Fibroblast of lung (primary cell): ENCODE data around the gene GMCL1.

Experiments
- EZH2 ChIP-seq: IDR thresholded peaks from 2 replicates; pipeline ENCODE4 v1.5.1; 2012; ENCODE audit warnings: low read length, control low read depth, mild to moderate bottlenecking; ENCODE audit errors: missing control alignments
- TF ChIP-seq, protein P1 (sequence below), 2 donors: IDR thresholded peaks in 1 of 2; conservative IDR thresholded peaks in 1 of 2; 1 replicate in 1 of 2; 2 replicates in 1 of 2; pipeline ENCODE4 v1.5.1; 2011 to 2012; ENCODE audit warnings: low read length in 2 of 2, control low read depth in 1 of 2, inconsistent platforms in 1 of 2, low read depth in 1 of 2, mild to moderate bottlenecking in 1 of 2

DNA sequence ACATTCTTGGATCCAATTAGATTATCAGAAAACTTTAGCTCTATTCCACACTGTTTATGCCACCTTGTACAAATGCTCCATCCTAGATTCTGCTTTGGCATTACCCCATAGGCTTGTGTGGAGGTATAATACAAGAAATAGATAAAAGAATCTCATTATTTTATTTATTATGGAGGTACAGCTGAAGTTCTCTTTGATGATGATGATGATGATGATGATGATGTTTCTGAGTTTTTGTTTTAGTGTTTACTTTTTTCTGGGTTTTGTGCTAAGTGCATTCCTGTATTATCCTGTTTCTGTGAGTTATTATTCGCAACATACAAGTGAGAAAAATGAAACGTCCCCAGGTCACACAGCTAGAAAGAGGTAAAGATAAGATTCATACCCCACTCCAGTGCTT is 44.1 kb upstream of the GMCL1 start:
- no peak for TF ChIP-seq EZH2
- TF ChIP-seq, protein P1, sequence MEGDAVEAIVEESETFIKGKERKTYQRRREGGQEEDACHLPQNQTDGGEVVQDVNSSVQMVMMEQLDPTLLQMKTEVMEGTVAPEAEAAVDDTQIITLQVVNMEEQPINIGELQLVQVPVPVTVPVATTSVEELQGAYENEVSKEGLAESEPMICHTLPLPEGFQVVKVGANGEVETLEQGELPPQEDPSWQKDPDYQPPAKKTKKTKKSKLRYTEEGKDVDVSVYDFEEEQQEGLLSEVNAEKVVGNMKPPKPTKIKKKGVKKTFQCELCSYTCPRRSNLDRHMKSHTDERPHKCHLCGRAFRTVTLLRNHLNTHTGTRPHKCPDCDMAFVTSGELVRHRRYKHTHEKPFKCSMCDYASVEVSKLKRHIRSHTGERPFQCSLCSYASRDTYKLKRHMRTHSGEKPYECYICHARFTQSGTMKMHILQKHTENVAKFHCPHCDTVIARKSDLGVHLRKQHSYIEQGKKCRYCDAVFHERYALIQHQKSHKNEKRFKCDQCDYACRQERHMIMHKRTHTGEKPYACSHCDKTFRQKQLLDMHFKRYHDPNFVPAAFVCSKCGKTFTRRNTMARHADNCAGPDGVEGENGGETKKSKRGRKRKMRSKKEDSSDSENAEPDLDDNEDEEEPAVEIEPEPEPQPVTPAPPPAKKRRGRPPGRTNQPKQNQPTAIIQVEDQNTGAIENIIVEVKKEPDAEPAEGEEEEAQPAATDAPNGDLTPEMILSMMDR (conservative IDR thresholded peaks at IDR 0.05 in 1 of 2, IDR thresholded peaks at IDR 0.05 in 1 of 2; ENCODE audit: low read depth in 1 of 2, low read length in 2 of 2), result no peak
